Measurements from ENCODE around the gene ARHGAP22.

GRCh38 chr10:48653944-48654698 is 49.2 kb upstream of the ARHGAP22 start:
- TF ChIP-seq CTCF (IDR thresholded peaks at IDR 0.05; ENCODE audit: low read length) (no peak), EZH2 (optimal IDR thresholded peaks at IDR 0.05; ENCODE audit: low read depth, low read length) (no peak)

All from MM.1S (cell line).